ENCODE measurements around the gene MFF.

DNA sequence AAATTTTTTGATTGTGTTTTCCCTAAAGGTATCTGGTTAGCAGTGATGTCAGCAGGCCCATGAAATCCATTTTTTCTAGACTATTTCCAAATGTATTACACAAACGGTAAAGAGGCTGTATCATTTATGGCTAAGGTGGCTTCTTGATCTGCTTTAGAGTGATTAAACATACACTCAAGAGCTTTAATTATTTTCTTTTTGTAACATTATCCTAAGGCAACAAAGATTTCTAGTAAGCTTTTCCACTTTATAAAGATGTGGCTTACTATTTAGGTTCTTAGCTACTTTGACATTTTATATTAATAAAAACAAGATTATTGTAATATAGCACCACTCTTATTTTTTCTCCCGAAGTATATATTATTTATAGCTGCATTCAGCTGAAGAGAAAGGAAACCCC lies 16.5 kb downstream of the MFF start:
- TF ChIP-seq, protein P1, sequence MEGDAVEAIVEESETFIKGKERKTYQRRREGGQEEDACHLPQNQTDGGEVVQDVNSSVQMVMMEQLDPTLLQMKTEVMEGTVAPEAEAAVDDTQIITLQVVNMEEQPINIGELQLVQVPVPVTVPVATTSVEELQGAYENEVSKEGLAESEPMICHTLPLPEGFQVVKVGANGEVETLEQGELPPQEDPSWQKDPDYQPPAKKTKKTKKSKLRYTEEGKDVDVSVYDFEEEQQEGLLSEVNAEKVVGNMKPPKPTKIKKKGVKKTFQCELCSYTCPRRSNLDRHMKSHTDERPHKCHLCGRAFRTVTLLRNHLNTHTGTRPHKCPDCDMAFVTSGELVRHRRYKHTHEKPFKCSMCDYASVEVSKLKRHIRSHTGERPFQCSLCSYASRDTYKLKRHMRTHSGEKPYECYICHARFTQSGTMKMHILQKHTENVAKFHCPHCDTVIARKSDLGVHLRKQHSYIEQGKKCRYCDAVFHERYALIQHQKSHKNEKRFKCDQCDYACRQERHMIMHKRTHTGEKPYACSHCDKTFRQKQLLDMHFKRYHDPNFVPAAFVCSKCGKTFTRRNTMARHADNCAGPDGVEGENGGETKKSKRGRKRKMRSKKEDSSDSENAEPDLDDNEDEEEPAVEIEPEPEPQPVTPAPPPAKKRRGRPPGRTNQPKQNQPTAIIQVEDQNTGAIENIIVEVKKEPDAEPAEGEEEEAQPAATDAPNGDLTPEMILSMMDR (IDR thresholded peaks at IDR 0.05) = no peak
- no peak for TF ChIP-seq POLR2A (IDR thresholded peaks at IDR 0.05)
